GM18508 (cell line): ENCODE data around the gene DPYSL4.

Source experiments
- ATAC-seq: cut with Tn5 transposase; IDR thresholded peaks from one replicate; pipeline ENCODE4 v1.9.1; 2021; ENCODE audit warnings: moderate number of reproducible peaks; ENCODE audit not compliant: insufficient read depth, unreplicated experiment

The DPYSL4 gene

GRCh38 chr10:132186488-132187429 is at the start of gene DPYSL4:
Gene DPYSL4, plus strand, starts transcription at chr10:132186948. Its CDS starts 116 bp downstream, at chr10:132187064.
- no peak for ATAC-seq

- ATAC-seq: no peak
Observed at GRCh38 chr10:132137111-132138072, 49.4 kb upstream of the DPYSL4 start.

GRCh38 chr10:132138133-132138532 is 48.6 kb upstream of the DPYSL4 start:
- no peak for ATAC-seq

GRCh38 chr10:132138596-132138995 is 48.2 kb upstream of the DPYSL4 start:
- ATAC-seq: no peak

- no peak for ATAC-seq
Observed at GRCh38 chr10:132139526-132139925, 47.2 kb upstream of the DPYSL4 start.

GRCh38 chr10:132140167-132140925 is 46.4 kb upstream of the DPYSL4 start:
- ATAC-seq: no peak

- ATAC-seq: no peak
Observed at GRCh38 chr10:132141076-132141475, 45.7 kb upstream of the DPYSL4 start.

- no peak for ATAC-seq
Observed at GRCh38 chr10:132141526-132142395, 45.0 kb upstream of the DPYSL4 start.

GRCh38 chr10:132142396-132143161 is 44.2 kb upstream of the DPYSL4 start:
- ATAC-seq: no peak

GRCh38 chr10:132143162-132143561 is 43.6 kb upstream of the DPYSL4 start:
- ATAC-seq: no peak

GRCh38 chr10:132144086-132144485 is 42.7 kb upstream of the DPYSL4 start:
- ATAC-seq: no peak

- ATAC-seq: no peak
Observed at GRCh38 chr10:132145002-132145401, 41.7 kb upstream of the DPYSL4 start.

- ATAC-seq: no peak
Observed at GRCh38 chr10:132145521-132146185, 41.1 kb upstream of the DPYSL4 start.

GRCh38 chr10:132146271-132146671 is 40.5 kb upstream of the DPYSL4 start:
- ATAC-seq: no peak

GRCh38 chr10:132146941-132147915 is 39.5 kb upstream of the DPYSL4 start:
- ATAC-seq: no peak

GRCh38 chr10:132148261-132149251 is 38.2 kb upstream of the DPYSL4 start:
- ATAC-seq: no peak
